Stromal cell of bone marrow (primary cell): ENCODE data around the gene AGRN.
"Not testable (repeated sequence)": the region's sequence is repeated elsewhere in the genome, so short reads cannot be mapped to it uniquely, and the experiment has no call there.

Experiments used
- DNase-seq: peaks from one replicate; pipeline ENCODE4 v3.0.0-alpha.2; 2012; ENCODE audit warnings: low read depth

AGRN gene

DNA sequence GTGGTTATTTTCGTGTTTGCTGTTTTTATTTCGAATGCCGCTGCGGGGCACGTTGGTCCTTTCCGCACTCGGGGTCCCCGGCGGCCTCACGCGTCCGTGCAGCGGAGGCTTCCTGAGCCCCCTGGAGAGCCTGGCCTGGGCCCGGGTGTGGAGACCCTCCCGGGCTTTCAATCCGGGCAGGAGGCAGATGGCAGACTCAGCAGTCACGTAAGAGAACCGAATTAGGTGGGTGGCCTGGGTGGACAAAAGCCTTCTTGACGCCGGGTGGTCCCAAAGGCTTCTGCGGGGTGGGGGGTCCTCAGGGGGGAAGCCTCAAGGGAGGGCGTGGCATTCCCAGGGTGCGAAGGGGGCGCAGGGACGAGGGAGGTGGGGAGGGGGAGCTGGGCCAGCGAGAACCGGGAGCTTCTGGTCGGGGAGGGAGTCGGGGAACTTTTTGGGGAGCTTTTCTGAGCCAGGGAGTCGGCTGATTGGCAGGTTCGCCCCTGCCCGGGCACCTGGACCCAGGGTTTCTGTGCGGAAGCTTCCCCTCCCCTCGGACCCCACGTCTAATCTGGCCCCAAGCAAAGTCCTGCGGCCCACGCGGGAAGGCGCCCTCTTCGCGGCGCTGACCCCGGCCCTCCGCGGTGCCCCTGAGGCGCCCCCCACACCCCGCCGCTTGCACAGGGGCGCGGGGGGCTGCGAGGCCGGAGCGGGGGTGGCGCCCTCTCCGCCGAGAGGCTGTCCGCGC is 18.7 kb upstream of the AGRN start:
- no peak for DNase-seq

DNA sequence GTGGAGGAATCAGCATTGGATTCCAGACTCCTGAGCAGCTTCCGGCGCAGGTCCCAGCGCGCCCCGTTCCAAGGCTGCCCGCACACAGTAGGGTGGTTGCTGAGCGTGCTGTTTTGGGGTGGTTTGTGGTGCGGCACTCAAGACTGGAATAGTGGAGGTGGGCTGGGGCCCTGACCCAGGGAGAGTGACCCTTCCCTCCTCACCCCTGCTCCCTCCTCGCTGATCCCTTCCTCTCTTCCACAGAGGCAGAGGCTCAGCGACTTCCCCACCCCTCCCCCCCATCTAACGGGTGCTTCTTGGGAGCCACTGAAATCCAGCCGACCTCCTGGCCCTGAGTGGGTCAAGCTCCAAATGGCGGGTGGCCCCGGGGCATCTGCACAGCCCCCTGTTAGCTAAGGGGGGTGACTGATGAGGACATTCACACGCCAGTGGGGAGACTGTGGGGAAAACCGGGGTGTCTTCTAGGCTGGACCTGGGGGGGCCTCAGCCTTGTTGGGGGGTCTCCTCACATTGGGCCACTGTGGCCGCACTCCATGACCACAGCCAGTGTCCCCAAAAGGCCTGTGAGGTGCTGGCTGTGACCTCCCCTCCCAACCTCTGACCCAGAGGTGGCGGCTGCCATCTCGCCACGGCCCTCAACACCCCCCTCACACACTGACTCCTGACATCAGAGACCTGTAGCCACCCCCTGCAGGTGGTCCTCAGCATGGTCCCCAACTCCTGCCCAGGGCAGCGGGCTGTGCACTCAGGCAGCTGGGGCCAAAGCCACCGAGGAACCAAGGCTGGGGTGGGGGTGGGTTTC is 16.1 kb upstream of the AGRN start:
- no peak for DNase-seq

DNA sequence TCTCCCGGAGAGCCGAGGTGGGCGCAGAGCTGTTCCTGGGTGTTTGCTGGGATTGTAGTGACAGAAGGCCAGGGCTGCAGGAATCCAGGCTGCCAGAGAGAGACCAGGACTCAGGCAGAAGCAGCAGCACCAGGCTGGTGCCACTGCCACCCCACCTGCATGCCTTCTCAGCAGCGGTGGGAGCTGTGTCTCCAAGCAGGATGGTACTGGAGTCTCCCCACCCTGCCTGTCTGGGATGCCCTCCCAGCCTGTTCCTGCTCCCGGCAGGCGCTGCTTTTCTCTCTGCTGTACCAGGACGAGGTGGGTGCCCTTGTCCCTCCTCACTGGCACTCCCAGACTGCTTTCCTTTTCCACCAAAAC is 15.5 kb upstream of the AGRN start:
- no peak for DNase-seq

DNA sequence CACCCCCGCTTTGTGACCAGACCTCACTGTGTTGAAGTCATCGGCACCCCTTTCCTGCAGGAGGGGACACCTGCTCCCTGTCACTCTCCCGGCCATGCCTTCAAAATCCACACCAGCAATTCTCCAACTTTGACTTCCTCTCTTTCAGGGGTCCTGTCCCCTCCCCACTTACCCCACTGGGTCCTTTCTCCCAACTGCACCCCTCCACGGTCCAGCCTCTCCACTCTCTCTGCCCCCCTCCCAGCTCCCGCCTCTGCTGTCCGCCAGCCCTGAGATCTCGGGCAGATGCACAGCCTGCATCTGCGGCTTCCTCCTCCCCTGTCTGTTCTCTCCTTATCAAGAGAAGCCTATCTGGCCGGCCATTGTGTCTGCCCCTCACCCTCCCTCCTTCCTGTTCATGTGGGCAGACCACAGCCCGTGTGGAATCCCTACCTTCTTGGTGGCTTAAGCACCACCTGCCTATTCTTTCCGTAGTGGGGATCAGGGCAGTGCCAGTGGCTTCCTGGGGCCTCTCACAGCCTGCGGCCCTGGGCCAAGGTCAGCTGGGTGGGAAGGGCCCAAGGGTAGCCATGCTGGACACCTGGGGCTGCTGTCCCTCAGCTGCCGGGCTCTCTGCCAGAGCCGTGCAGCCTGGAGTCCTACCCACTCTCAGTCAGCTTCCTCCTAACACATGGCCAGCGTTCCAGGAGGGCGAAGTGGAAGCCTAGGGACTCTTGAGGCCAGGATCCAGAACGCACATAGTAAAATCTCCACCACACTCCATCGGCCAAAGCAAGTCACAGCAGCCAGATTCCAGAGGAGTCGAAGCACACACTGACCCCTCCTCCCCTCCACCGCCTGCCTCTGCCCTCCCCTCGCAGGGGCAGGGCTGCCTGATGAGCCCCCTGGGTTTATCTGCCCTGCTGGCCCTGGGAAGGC is 14.9 kb upstream of the AGRN start:
- DNase-seq: no peak

DNA sequence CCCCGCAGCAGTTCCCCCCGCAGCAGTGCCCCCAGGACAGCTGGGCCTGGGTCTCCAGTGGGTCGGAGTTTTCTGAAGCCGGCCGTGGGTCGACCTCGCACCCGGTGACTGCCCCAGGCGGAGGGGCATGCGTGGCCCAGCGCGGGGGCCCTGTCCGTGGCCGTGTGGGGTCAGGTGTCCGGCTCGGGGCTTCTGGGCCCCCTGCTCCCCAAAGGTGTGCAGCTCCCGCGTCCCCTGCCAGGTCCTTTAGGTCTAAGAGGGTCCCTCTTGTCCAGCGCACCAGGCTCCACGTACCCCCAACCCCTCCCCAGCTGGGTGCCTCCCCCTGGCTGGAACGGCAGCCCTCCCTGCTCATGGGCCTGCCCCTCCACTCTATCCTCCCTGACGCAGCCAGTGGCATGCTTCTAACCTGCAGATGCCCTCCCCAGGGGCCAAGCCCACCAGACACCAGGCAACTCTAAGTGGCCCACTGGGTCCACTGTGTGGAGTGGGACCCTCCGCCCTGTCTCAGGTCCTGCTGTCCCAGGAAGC is 14.1 kb upstream of the AGRN start:
- no peak for DNase-seq

DNA sequence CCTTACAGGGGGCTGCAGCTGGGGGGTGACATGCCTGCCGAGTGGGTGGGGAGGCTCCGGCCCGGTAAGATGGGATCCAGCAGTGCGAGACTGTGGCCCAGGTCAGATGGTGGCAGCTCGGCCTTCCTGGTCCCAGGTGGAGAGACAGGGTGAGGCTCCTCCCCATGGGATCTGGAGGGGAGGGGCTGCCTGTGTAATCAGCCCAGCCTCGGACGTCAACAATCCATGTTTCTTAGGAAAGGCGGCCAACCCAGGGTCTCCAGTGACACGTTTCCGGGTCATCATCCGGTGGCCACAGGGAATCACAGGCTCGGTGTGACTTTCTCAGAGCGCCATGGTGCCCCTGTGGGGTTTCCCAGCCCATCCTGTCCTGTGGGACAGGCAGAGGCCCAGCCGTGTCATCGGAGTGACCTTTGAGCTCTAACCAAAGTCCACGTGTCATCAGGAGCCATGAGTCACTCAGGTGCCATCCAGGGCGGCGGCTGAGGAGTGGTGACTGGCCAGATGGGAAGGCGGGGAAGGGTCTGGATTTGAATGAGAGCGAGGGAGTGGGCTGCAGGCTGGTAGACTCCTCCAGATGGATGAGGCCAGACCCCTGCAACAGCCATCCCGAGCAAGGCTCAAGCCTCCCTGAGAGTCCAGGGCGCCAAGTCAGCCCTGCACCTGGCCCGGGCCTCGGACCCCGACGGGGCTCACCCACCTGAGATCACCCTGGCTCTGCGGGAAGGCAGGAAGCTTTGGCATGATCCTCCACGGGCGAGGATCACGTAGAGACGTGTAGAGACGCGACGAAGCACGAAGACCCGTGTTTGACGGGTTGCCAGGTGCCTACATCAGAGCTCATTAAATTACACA is 13.4 kb upstream of the AGRN start:
- DNase-seq: no peak

DNA sequence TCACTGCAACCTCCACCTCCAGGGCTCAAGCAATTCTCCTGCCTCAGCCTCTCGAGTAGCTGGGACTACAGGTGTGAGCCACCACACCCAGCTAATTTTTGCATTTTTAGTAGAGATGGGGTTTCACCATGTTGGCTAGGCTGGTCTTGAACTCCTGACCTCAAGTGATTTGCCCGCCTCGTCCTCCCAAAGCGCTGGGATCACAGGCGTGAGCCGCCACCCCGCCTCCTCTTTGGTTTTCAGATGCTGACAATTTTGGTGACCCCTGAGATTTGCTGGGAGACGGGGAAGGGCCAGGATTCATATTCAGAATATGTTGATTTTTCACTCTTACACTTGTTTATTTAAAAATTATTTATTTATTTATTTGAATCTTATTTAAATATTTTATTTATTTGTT is 9.8 kb upstream of the AGRN start:
- DNase-seq: not testable (repeated sequence)

DNA sequence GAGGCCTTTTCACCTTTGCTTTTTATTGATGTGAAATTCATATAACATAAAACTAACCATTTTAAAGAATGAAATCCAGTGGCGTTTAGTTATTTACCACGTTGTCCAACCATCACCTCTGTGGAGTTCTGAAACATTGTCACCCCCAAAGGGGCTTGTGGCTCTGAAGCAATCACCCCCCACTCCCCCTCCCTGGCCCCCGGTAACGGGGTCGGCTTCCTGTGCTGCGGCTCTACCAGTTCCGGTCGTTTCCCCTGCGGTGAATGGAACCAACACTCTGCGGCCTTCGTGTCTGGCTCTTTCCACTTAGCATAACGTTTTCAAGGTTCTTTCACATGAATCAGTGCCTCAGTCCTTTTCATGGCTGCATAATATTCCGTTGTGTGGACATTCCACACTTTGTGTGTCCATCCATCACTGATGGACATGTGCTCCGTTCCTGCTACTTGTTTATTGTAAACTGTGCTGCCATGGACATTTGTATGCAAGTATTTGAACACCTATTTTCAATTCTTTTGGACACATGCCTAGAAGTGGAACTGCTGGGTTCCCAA is 8.4 kb upstream of the AGRN start:
- DNase-seq: no peak

DNA sequence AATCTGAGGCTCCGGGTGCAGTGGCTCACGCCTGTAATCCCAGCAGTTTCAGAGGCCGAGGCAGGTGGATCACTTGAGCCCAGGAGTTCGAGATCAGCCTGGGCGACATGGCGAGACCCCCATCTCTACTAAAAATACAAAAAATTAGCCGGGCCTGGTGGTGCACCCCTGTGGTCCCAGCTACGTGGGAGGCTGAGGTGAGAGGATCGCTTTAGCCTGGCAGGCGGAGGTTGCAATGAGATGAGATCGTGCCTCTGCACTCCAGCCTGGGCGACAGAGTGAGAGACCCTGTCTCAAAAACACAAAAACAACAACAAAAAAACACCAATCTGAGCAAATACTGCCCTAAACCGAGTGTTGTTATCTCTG is 7.2 kb upstream of the AGRN start:
- DNase-seq: not testable (repeated sequence)

DNA sequence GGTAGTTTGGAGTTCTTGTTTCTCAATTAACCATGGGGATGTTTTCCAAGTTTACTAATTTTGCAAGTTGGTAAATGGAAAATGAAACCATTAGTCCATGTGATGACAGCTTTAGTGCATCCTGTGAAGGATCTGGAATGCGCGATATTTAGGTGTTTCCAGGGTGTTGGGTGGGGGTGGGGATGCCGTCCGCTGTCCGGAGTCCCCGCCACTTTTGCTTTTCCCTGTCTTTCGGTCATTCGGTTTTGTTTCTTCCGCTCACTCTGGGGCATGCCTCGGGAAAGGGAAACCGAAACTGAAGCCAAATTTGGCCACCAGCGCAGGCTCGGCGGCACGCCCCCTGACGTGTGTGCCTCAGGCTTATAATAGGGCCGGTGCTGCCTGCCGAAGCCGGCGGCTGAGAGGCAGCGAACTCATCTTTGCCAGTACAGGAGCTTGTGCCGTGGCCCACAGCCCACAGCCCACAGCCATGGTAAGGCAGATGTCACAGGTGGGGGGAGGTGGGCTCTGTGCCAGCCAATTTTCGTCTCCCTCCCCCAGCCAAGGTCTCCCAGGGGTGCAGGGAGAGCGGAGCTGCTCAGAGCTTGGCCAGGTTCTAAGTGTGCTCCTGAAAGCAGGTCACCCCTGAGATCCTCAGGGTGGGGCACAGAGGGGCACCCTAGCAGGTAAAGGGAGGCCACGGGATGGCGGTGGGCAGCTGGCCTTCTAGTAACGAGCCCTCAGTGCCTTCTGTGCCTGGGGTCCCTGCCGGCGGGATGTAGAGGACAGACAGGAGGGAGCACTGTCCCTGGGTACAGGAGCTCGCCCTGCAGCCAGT is 6.6 kb upstream of the AGRN start, which contains the start of gene ISG15:
TSS of gene ISG15 (plus strand) at position 393 of the 817 bp plus-strand sequence. CDS start at position 470, 77 bp downstream.
- peak; percentile 82 for DNase-seq

DNA sequence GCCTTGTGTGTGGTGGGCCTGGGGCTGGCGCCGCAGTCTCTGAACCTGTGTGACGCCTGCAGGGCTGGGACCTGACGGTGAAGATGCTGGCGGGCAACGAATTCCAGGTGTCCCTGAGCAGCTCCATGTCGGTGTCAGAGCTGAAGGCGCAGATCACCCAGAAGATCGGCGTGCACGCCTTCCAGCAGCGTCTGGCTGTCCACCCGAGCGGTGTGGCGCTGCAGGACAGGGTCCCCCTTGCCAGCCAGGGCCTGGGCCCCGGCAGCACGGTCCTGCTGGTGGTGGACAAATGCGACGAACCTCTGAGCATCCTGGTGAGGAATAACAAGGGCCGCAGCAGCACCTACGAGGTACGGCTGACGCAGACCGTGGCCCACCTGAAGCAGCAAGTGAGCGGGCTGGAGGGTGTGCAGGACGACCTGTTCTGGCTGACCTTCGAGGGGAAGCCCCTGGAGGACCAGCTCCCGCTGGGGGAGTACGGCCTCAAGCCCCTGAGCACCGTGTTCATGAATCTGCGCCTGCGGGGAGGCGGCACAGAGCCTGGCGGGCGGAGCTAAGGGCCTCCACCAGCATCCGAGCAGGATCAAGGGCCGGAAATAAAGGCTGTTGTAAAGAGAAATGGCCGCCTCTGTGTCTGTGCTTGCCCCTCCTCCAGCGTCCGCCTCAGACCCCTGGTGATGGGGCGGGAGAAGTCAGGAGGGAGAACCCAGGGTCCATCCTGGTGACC is 5.8 kb upstream of the AGRN start:
- DNase-seq: no peak

DNA sequence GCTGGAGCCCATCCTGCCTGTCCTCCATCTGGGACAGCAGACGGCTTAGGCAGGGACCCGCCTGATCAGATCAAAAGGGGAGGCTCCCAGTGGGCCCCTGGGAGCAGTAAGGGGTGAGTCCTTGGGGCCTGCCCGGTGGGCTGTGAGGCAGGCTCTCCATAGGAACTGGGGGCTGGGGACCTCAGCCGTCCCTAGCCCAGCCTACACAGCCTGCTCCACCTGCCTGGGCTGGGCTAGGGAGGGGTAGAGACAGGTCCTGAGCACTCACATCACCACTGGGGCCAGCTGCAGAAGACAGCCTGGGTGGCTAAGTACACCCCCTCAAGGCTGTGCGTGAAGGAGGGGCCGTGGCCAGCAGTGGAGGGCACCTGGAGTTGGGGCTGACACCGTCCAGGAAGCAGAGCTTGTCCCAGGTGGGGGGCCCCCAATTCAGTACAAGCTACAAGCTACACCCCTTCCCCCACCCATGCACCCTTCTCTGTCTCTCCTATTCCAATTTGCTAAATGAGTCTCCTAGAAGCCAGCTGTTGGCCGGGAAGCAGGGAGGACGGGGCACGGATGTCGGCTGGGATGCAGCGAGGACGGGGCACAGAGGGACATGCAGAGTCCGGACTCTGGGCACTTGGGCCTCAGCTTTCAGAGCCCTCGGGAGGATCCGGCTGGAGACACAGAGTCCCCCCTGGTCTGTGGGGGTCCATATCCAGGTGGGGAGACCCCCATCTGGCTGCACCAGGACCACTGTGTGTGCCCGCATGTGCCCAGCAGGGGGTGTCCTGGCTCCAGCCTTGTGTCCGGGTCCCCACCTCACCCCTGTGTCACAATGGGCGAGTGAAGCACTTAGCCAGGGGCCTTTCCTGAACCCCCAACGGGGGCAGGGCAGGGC is 4.9 kb upstream of the AGRN start:
- DNase-seq: no peak

DNA sequence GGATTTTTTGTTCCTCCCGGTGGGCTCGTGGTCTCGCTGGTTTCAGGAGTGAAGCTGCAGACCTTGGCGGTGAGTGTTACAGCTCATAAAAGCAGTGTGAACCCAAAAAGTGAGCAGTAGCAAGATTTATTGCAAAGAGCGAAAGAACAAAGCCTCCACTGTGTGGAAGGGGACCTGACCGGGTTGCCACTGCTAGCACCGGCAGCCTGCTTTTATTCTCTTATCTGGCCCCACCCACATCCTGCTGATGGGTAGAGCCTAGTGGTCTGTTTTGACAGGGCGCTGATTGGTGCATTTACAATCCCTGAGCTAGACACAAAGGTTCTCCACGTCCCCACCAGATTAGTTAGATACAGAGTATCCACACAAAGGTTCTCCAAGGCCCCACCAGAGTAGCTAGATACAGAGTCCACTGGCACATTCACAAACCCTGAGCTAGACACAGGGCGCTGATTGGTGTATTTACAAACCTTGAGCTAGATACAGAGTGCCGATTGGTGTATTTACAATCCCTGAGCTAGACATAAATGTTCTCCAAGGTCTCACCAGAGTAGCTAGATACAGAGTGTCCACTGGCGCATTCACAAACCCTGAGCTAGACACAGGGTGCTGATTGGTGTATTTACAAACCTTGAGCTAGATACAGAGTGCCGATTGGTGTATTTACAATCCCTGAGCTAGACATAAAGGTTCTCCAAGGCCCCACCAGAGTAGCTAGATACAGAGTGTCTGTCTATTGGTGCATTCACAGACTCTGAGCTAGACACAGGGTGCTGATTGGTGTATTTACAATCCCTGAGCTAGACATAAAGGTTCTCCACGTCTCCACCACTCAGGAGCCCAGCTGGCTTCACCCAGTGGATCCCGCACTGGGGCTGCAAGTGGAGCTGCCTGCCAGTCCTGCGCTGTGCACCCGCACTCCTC is 2.3 kb upstream of the AGRN start:
- not testable (repeated sequence) for DNase-seq

DNA sequence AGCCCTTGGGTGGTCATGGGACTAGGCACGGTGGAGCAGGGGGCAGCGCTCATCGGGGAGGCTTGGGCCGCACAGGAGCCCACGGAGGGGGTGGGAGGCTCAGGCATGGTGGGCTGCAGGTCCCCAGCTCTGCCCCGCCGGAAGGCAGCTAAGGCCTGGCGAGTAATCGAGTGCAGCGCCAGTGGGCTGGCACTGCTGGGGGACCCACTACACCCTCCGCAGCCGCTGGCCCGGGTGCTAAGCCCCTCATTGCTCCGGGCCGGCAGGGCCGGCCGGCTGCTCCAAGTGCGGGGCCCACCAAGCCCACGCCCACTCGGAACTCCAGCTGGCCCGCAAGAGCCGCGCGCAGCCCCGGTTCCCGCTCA is 1.6 kb upstream of the AGRN start:
- DNase-seq: not testable (repeated sequence)

DNA sequence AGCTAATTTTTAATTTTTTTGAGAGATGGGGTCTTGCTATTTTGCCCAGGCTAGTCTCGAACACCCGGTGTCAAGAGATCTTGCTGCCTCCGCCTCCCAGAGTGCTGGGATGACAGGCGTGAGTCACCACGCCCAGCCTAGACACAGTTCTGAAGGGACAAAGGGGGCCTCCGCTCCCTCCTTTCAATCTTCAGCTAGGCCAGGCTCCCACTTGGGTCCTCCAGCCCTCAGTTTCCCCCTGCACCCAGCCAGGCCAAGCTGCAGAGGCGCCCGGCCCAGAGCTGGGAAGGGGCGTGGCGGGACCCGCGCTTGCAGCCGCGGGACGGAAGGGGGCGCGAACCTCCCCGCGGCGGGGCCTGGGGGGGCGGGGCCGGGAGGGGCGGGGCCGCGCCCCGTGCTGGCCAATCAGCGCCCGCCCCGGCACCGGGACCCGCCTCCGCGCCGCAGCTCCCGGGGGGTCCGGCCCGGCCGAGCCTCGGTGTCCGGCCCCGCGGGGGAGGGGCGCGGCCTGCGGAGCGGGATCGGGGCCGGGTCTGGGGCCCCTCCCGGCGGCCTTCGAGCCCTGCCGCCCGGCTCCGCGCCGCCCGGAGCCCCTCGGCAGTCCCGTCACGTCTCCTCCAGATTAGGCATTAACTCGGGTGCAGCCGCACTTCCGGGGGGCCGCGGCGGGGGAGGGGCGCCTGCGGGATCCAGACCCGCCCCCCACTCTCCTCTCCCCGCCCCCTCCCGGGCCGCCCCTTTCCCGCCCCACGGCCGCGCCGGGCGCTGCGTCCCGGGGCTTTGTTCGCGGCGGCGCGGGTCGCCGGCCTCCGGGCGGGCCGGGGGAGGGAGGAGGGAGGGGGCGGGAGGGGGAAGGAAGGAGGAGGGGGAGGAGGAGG is 559 bp upstream of the AGRN start:
- peak; percentile 62 for DNase-seq

DNA sequence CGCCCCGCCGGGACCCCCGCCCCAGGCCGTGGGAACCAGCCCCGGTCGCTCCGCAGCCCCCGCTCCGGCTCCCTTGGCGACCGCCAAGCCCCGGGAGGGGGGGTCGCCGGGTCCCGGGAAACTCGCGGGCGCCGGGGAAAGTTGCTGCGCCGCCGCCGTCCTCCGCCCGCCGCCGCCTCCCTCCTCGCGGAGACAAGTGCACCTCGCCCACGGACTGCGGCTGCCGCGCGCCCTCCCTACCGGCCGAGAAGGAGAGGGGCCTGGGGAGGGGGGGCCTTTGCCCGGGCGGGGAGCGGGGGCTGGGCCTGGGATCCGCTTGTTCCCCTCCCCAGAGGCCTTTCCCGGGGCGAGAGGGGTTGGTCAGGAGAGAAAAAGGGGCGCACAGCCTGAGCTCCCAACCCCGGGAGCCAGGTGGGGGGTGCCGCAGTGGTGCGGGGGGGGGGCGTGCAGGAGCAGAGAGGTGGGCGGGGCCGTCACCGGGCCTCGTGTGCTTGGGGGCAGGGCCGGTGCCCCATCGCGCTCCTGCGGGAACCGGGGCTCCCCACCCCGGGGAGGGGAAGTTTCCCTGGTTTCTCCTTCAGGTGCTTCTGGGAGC is 592 bp downstream of the AGRN start:
- no peak for DNase-seq
